ENCODE results near the gene VANGL1. TPM values are rescaled to one million over a fixed set of nuclear protein-coding genes. Genes with fewer than 3 reads are reported as not detected.
A peak's percentile ranks its signal among the peaks of the same experiment; 100 is the strongest.

Gene VANGL1
- total RNA-seq, 1 donor from 2014 or later: 15.5 TPM

GRCh38 chr1:115644109-115644508, 2.3 kb downstream of the VANGL1 start:
- ATAC-seq: no peak

DNA sequence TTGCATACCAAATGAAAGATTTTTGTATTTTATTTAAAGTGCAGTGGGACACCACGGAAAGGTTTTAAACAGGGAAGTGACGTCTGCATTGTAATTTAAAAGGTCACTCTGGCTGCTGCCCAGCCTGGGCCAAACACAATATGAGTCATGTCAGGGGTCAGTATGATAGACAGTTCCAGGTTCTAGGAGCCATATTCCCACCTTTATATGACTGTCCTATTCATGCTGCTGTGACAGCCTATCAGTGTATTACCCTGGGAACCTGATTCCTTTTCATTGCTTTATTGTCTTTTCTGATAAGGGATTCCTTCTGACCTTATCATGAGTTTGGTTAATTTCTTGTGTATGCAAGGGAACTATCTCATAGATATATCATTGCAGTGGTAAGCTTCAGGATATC, 5.3 kb downstream of the VANGL1 start:
- ATAC-seq: no peak

- no peak for ATAC-seq
Observed at GRCh38 chr1:115647507-115647906, 5.7 kb downstream of the VANGL1 start.

DNA sequence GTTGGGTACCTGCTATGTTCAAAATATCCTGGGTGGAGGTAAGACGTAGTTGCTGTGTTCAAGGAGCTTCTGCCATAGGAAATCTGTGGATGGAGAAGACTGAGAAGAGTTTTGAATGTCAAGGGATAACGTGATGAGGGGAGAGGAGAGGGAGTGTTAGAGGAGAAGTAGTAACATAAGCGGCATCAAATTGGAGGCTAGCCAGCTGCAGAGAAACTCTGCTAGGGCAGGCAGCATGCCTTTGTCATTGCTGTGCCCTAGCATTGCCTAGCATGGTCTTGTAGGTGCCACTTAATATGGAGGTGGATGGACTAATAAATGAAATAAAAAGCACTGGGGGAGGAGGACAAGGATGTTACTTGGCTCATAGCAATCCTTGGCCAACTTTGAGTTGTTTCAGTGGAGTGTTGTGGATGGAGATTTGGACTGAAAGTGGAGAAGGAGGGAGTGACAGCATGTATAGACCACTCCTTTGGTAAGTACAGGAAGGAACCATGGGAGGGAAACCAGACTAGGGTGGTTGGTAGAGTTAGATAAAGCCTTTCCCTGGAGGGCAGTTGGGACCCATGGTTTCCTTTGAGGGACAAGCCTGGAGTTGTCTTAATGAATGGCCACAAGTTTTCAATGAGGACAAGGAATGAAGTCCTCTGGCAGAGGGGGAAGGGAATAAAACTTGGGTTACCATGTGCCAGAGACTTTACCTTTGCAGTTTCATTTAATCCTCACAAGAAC, 6.3 kb downstream of the VANGL1 start:
- ATAC-seq: no peak

GRCh38 chr1:115648717-115649691, 7.2 kb downstream of the VANGL1 start:
- ATAC-seq: no peak

DNA sequence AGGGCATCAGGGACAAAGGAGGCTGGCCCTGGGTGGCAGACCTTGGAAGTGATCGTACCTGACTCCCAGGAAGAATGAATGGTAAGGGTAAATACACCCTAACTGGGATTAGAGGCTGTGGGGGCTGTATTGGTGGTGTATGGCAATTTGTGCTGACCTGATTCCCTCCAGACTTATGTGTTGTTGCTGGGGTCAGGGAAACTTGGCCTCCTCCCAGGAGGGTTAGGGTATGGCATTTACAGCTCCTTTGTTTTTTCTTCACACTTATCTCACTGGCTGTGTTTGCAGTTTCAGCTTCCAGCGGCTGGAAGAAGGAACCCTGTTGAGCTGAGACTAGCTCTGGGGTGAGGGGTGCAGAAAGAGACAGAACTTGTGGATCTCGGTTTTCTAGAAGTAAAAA, 8.2 kb downstream of the VANGL1 start:
- ATAC-seq: no peak

GRCh38 chr1:115650961-115651360, 9.2 kb downstream of the VANGL1 start:
- ATAC-seq: no peak

DNA sequence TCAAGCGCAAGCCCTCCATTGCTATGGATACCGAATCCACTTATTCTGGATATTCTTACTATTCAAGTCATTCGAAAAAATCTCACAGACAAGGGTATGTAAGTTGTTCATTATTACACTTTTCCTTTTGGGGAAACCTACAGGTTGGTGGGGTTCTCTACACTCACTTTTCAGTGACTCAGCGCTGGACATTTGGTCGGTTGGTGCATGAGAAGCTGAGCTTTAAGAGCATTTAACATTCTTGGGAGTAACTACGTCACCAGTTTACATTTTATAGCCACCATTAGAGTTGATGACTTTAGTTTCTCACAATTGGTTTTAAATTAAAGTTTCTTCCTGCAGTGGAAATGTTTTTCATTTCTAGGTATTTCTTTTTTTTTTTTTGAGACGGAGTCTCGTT, 9.6 kb downstream of the VANGL1 start:
- ATAC-seq: no peak

DNA sequence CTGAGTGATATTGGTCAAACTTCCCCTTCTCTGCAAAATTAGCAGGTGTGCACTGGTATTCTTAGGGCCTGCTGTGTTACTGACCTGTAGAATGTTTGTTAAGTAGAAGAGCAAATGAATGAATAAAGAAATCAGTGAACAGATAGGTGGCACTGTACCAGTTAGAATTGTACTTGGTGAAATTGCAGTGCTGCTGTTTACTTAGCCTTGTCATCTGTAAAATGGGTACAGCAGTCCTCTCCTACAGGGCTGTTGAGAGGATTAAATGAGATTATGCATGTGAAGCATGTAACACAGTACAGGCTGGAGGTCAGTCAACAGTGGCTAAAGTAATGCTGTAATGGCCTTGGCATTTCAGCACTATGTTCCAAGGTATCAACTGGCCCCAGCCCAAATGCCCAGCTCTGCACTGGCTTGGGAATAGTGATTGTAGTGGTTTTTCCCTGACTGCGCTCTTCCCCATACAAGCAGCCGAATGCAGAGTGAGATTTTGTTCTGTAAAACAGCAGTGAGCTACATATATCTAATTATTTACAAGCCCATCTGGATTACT, 10.5 kb downstream of the VANGL1 start:
- no peak for ATAC-seq

GRCh38 chr1:115654125-115654524, 12.4 kb downstream of the VANGL1 start:
- ATAC-seq: no peak

DNA sequence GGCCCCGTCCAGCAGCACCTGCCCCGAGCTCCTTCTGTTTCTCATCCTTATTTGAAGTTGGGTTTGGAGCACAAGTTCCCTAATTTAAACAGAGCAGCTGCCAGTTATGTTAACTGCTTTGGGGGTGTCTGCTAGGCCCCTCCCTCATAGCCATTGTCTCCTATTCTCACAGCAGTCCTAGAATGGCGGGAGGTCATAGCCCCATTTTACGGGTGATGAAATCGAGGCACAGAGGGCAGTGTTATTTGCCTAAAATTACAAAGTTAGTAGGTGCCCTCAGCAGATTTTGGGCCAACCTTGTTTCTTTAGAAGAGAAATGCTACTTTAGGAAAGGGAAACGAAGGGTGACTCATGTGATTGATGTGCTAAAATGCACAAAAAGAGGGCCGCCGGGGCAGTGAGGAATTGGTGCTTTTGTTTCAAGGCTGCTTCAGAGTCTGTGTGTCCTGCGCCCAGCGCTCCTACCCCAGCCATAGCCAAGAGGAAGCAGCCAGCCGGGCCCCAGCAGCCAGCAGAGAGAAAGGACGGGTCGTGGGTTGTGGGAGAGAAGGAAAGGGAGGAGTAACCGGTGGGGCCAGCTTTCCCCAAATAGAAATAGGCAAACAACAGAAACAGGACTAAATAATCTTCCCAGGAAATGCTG, 13.0 kb downstream of the VANGL1 start:
- peak; percentile 61 for ATAC-seq

DNA sequence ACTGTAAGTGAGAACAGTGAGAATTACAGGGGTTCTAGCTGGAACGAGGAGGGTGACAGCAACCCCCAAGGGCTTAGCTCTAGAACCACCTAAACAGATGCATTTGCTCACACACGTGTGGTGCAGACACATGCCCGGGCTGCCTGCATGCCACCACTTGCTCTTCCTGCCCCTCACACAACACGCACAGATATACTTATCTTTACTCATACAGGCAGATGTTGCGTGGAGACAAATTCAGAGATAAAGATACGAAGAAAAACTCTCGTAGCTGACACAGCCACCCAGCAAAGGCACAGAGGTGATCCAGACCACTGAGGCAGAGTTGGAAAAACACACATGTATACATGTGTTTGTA, 13.5 kb downstream of the VANGL1 start:
- peak; percentile 72 for ATAC-seq

DNA sequence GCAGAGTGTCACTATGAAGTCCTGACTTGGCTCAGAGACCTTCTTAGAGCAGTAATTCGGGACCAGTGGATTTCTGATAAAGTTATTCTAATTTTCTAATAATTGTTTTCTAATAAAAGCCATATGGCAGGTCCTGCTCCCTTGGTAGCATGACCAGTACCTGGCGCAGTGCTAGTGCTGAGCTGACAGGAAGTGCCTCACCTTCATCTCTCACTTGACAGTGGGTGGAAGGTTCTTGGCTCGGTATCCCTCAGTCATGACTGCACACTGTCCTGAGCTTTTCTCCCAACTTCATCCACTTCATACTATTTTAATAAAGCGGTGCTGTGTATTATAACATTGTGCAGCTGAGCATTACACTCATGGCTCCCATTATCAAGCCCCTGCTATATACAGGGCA, 14.1 kb downstream of the VANGL1 start:
- ATAC-seq: peak; percentile 67

DNA sequence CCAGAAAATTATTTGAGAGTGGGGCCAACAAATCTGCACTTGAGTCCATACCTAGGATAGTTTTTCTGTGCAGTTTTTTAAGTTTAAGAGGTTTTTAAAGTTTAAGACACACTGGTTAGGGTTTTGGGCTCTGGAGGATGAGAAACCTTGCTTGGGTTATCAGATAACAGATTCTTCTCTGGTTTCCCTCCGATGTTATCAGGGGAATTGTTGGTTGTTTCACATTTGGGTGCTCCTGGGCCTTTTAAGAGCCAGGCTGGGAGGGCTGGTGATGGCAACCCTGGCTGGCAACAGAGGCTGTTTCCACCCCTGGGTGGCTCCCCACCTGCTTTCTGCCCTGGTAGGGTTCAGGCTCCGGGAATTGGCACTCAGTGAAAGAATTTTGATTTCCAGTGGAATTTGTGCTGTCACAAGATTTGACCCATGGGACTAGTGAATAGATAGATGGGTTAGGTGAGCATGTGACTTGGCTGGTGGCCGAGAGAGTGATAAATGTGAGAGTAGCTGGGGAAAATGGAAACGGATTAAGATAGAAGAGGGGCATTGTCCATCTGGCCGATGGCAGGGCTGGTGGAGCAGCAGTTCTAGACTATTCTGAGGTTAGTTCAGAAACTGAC, 14.8 kb downstream of the VANGL1 start:
- ATAC-seq: no peak

- ATAC-seq: no peak
Observed at GRCh38 chr1:115658646-115659045, 16.9 kb downstream of the VANGL1 start.

- no peak for ATAC-seq
Observed at GRCh38 chr1:115660151-115660550, 18.4 kb downstream of the VANGL1 start.

GRCh38 chr1:115661157-115661556, 19.4 kb downstream of the VANGL1 start:
- ATAC-seq: no peak

GRCh38 chr1:115665319-115666096, 23.7 kb downstream of the VANGL1 start:
- peak; percentile 76 for ATAC-seq

DNA sequence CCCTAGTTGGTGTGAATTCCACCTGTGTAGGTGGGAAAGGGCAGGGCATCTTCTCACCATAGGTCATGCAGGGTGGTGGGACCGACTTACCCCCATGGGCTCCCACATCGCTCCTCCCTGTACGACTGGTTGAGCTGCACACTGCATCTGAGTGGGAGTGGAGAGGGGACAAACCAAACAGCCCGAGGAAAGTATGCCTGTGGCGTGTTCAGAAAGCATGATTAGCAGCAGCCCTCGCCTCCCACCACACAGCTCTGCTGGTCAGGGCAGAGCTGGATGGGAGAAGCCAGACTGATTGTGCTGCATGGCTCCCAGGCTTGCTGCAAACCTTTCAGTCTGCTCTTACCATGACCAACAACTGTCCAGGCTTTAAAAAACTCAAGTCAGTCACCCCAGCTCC, 24.4 kb downstream of the VANGL1 start:
- no peak for ATAC-seq

- ATAC-seq: no peak
Observed at GRCh38 chr1:115666702-115667101, 24.9 kb downstream of the VANGL1 start.

- no peak for ATAC-seq
Observed at GRCh38 chr1:115668579-115668978, 26.8 kb downstream of the VANGL1 start.

Data from esophagus mucosa (tissue), 1 donor.